K562 (cell line): ENCODE results near the gene IFT122.

ENCODE experiments used
- CHD1 ChIP-seq: fragments of 200-600 bp; sonication (generic); IDR thresholded peaks from one replicate; pipeline ENCODE4 v1.6.1; 2012; ENCODE audit warnings: mild to moderate bottlenecking, moderate library complexity, low read length, inconsistent platforms
- JUN ChIP-seq, 2 experiments: sonication (generic) in 1 of 2; formaldehyde crosslinking in 1 of 2; IDR thresholded peaks; 2 replicates each; pipeline versions ENCODE4 v1.6.1 to v1.8.0; 2012 to 2022; ENCODE audit warnings: borderline replicate concordance in 2 of 2, mild to moderate bottlenecking in 2 of 2, improper control_type of control experiment in 1 of 2, low read depth in 1 of 2, low read length in 1 of 2, missing genetic modification reagents in 1 of 2
- POLR2AphosphoS2 ChIP-seq: IDR thresholded peaks from 2 replicates; pipeline ENCODE4 v1.6.1; 2012; ENCODE audit warnings: low read length, improper control_type of control experiment
- SLC30A9 ChIP-seq: fragments of 250-450 bp; sonication (Bioruptor Pico); IDR thresholded peaks from 2 replicates; pipeline ENCODE4 v1.8.0; 2022; ENCODE audit warnings: mild to moderate bottlenecking, moderate library complexity
- TF ChIP-seq, protein P1 (sequence below), 3 experiments: IDR thresholded peaks in 2 of 3; conservative IDR thresholded peaks in 1 of 3; 2 replicates each; pipeline ENCODE4 v1.5.1; 2011 to 2012; ENCODE audit warnings: low read length in 3 of 3, mild to moderate bottlenecking in 3 of 3, control low read depth in 2 of 3, improper control_type of control experiment in 1 of 3, inconsistent platforms in 1 of 3, low read depth in 1 of 3, mixed read lengths in 1 of 3, moderate library complexity in 1 of 3; ENCODE audit not compliant: insufficient read depth in 2 of 3
- TF ChIP-seq, protein P2 (sequence below), 2 experiments: fragments of 450-650 bp in 1 of 2; sonication (generic) in 1 of 2; formaldehyde crosslinking in 1 of 2; IDR thresholded peaks in 1 of 2; conservative IDR thresholded peaks in 1 of 2; 2 replicates each; pipeline versions ENCODE4 v1.6.1 to v1.8.1; 2016 to 2023; ENCODE audit warnings: mild to moderate bottlenecking in 2 of 2, moderate library complexity in 2 of 2, inconsistent platforms in 1 of 2, missing genetic modification reagents in 1 of 2
- TF ChIP-seq, protein P3 (sequence below): fragments of 450-650 bp; conservative IDR thresholded peaks from 2 replicates; pipeline ENCODE4 v1.6.1; 2016; ENCODE audit warnings: missing genetic modification characterization, low read depth, mild to moderate bottlenecking, control low read depth, missing compliant biosample characterization

DNA sequence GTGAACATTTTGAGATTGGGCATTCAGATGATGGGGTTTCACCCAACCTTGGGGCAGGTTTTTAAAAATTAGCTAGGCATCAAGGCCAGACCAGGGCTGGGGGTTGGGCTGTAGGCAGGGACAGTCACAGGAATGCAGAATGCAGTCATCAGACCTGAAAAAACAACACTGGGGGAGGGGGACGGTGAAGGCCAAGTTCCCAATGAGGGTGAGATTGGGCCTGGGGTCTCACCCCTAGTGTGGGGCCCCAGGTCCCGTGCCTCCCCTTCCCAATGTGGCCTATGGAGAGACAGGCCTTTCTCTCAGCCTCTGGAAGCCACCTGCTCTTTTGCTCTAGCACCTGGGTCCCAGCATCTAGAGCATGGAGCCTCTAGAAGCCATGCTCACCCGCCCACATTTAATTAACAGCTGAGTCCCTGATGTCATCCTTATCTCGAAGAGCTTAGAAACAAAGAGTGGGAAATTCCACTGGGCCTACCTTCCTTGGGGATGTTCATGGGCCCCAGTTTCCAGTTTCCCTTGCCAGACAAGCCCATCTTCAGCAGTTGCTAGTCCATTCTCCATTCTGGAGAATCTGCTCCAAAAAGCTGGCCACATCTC lies 94.5 kb downstream of the IFT122 start:
- no peak for TF ChIP-seq CHD1
- TF ChIP-seq JUN (IDR thresholded peaks at IDR 0.05; ENCODE audit: borderline replicate concordance, low read depth, low read length), result no peak
- no peak for TF ChIP-seq JUN (CRISPR knock-in tag; IDR thresholded peaks at IDR 0.05; ENCODE audit: borderline replicate concordance)
- no peak for TF ChIP-seq POLR2AphosphoS2
- no peak for TF ChIP-seq SLC30A9 (CRISPR knock-in tag)
- TF ChIP-seq, protein P1, sequence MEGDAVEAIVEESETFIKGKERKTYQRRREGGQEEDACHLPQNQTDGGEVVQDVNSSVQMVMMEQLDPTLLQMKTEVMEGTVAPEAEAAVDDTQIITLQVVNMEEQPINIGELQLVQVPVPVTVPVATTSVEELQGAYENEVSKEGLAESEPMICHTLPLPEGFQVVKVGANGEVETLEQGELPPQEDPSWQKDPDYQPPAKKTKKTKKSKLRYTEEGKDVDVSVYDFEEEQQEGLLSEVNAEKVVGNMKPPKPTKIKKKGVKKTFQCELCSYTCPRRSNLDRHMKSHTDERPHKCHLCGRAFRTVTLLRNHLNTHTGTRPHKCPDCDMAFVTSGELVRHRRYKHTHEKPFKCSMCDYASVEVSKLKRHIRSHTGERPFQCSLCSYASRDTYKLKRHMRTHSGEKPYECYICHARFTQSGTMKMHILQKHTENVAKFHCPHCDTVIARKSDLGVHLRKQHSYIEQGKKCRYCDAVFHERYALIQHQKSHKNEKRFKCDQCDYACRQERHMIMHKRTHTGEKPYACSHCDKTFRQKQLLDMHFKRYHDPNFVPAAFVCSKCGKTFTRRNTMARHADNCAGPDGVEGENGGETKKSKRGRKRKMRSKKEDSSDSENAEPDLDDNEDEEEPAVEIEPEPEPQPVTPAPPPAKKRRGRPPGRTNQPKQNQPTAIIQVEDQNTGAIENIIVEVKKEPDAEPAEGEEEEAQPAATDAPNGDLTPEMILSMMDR (IDR thresholded peaks at IDR 0.05 in 2 of 3, conservative IDR thresholded peaks at IDR 0.05 in 1 of 3; ENCODE audit: insufficient read depth in 2 of 3, low read depth in 1 of 3, low read length in 3 of 3), result no peak
- TF ChIP-seq, protein P2, sequence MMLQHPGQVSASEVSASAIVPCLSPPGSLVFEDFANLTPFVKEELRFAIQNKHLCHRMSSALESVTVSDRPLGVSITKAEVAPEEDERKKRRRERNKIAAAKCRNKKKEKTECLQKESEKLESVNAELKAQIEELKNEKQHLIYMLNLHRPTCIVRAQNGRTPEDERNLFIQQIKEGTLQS (IDR thresholded peaks at IDR 0.05), result peak; percentile 53
- TF ChIP-seq, protein P2 (CRISPR knock-in tag; conservative IDR thresholded peaks at IDR 0.05), result no peak
- TF ChIP-seq, protein P3, sequence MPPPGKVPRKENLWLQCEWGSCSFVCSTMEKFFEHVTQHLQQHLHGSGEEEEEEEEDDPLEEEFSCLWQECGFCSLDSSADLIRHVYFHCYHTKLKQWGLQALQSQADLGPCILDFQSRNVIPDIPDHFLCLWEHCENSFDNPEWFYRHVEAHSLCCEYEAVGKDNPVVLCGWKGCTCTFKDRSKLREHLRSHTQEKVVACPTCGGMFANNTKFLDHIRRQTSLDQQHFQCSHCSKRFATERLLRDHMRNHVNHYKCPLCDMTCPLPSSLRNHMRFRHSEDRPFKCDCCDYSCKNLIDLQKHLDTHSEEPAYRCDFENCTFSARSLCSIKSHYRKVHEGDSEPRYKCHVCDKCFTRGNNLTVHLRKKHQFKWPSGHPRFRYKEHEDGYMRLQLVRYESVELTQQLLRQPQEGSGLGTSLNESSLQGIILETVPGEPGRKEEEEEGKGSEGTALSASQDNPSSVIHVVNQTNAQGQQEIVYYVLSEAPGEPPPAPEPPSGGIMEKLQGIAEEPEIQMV, result no peak
